HG02981 (cell line): ENCODE data around the gene ZNF362.

Experiments used
- ATAC-seq: cut with Tn5 transposase; IDR thresholded peaks from one replicate; pipeline ENCODE4 v1.9.1; 2021; ENCODE audit warnings: mild to moderate bottlenecking, moderate library complexity; ENCODE audit not compliant: unreplicated experiment

Gene ZNF362

DNA sequence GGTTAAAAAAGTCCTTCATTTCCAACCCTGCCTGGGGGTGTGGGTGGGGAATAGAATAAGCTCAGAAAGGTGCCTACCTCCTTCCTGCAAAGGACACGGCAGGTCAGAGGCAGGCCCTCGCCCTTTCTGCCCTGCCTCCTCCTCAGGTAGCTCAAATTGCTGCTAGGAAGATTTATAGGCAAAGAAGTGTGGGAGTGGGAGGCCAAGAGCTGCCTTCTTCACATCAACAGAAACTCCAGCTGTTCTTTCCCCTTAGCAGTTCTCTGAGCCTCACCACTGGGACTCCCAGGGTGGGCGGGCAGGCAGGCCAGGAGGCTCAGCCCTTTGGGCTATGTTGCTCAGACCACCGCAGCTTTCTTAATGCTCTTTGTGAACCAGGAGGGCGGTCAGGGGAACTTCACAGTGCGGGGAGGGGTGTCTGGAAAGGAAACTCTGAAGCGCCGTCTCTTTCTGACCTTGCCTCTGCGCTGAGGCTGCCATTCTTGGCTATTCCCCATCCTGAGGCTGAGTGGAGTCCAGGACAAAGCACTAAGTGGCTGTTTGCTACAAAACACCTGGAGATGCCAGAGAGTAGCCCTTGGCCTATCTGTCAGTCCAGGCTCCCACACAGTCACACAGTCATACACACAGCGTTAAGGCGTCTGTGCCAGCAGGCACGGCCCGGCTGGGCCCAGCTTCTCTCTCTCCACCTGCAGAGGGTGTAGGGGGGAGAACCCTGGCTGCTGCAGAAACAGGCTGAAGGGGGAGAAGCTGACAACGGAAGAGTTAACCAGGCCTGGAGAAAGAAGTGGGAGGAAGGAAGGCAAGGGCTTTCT is 67.6 kb downstream of the ZNF362 start:
- no peak for ATAC-seq

DNA sequence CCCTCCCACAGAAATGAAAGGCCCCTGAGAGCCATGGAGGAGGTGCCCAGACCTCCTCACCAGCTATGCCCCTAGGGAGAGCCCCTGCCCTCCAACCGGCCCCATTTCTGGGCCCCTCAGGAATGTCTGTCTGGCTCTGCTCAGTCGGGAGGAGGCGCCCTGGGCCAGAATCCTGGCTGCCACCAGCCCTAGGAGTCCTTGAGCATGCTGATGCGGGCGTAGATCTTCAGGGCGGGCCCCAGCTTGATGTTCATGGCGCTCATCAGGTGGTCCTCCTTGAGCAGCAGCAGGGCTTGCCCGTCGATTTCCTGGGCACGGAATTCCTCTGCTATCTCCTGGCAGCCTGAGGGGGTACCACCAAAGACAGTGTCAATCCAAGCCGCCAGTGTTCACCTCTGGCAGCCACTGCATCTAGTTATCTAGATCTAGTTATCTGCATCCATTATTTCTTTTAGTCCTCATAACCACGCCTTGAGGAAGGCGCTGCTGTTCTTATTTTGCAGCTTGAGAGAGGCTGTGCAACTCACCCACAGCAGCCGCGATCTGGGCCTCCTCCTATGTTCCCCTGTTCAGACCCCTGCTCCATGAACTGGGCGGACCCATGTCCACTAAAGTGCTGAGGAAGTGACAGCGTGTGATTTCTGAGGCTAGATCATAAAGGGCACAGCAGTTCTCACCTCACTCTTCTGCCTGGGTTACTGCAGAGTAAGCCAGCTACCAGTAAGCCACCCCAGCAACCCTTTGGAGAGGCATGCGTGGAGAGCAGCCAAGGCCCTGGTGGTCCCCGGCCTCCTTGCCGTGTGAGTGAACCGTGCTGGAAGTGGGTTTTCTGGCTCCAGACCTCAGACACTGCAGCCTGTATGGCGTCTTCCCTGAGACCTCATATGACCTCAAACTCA is 68.6 kb downstream of the ZNF362 start:
- ATAC-seq: no peak

DNA sequence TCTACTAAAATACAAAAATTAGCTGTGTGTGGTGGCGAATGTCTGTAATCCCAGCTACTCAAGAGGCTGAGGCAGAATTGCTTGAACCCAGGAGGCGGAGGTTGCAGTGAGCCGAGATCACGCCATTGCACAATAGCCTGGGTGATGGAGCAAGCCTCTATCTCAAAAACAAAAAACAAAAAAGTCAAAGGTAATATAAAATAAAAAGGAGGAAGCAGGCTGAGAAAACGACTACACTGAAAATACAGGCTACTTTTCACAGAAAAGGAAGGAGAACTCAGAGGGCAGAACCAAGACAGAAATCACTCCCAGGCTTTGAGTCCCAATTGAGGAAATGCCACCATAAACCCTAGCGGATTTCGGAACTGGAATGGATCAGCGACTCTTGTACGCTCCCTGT is 70.5 kb downstream of the ZNF362 start:
- no peak for ATAC-seq

DNA sequence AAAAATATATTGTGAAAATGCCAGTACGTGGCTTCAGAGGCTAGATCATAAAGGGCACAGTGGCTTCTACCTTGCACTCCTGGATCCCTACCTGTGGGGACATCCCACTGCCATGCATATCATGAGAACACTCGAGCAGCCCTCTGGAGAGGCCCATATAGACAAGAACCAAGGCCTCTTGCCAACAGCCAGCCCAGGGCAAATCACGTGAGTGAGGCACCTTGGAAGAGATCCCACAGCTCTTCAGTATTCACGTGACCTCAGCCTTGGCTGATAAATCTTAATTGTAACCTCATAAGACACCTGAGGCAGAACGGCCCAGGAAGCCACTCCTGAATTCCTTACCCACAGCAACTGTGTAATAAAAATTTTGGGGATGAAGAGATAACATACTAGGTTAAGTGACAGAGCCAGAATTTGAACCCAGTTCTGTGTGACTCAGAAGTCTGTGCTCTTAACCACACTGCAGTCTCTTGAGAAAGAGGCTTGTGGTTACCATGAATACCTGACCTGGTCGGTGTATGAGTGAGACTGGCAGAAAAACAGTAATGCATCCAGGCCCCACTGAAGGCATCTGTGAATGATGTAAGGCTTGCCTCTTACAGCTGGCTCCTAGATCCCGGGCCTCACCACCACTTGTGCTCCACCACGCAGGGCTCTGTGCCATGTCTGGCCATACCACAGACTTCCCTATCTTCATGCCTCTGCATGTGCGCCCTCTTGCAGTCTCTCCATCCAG is 71.5 kb downstream of the ZNF362 start:
- ATAC-seq: no peak

DNA sequence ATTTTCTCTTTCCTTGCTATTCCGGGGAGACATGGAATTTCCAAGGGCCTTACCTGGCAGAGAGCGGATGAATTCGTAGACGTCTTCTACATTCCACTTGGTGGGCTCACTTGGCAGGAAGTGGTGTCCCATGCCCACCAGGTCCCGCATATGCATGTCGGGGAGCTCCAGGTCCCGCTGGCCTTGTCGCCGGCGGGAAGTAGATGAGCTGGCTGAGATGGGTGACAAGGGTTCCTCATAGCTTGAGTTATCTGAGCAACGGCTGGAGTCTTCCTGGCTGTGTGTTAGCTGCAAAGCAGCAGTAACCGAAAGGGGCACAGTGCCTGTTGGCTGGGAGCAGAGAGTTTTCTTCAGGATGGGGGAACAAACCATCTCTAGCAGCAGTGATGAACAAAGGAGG is 72.5 kb downstream of the ZNF362 start:
- ATAC-seq: no peak

DNA sequence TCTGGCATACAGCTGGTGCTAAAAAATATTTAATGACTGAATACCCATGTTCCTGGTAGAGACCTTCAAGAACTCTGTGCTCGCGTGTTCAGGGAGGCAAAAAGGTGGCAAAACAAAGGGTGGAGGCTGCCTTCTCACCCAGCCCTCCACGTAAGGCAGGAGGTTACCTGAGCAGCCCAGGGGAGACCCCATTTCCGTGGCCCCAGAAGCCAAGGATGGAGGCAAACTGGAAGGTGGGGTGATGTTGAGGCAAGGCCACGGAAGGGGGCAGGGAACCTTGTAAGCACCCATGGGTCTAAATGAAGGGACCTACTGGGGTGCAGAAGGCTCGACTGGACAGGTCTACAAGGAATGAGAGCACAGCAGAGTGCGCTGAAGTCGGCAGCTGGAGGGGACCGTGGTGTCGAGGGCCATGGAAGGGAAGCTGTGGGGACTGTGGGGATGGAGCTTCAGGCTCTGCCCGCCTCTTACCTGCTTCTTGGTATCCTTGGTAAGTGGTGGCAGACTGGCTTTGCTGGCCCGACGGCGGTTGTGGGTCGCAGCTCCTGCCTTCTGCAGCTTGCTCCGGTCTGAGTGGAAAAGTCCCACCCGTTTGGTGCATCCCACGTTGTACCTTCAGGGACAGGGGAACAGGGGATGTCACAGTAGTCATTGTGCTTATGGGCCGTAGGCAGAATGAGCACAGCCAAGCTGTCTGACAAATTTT is 73.5 kb downstream of the ZNF362 start:
- ATAC-seq: no peak

DNA sequence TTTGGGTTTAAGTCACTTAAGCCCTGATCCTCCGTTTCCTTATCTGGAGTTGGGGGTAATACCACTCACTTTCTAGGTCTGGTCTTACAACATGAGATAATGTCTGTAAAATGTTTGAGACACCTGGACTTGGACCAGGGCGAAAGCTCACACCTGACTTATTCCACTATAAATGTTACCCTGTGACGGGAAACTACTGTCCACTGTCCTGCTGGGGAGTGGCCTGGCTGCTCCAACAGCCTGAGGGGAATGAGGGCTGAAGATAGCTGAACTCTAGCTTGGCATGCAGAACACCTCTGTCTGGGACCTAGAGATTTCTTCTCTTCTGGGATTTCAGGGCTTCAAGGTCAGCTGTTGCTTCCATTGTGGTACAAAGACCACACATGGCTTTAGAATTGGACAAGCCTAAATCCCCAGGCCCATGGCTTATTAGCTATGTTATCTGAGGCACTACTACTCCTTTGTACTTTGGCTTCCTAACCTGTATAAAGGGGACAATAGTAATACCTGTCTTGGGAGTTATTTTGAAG is 74.1 kb downstream of the ZNF362 start:
- no peak for ATAC-seq

DNA sequence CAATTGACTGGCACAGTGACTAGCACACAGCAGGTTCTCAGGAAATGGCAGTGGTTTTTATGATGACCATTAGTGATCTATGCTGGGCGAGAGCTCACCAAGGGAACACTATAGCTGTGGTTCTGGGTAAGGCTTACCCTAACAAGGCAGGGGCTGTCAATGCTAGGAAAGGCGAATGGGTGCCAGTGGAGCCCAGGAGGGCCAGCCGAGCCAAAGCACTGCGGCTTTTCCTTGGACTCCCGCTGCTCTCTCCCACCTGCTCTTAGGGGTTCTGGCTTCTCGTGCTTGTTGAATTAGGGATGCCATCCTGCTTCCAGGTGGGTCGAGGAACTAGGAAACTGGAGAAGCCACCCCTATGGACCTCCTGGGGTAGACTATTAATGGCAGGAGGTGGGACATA is 74.6 kb downstream of the ZNF362 start:
- ATAC-seq: no peak

DNA sequence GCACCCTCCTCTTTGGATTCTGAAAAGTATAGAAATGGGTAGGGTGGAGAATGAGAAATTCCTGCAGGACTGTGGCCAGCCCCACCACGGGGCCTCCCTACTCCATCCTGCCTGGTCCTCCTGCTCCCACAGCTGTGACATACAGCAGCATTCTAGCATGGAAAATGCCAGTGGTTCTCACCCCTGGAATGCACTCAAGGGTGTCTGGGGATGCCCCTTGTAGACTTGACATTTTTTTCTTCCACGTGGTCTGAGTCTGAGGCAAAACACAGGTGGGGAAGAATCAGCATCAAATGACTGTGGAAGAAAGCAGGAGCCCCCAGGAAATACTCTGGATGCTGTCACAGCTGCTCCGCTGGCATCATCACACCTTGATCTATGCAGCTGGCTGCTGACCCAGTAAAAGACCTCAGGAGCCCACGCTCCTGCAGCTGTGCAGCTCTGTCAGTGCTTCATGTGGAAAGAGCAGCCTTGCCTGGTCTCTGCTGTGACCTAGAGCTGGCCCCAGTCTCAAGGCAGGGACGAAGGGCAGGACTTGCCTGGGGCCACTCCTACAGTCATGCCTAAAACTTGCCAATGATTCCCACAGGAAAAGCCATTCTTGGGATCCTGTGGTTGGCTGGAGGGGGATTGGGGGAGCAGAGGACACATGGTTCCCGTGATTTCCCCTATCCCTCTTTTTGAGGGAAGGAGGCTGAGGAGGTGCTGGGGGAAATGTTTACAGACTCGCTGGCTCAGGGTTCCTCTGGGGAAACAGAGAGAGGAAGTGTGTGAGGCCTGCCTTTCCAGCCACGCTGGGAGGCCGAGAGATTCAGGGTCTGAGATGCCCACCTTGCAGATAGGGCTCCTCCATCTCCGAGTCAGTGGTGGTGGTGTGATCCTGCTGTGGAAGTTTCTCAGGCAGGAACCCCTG is 75.4 kb downstream of the ZNF362 start:
- ATAC-seq: no peak

DNA sequence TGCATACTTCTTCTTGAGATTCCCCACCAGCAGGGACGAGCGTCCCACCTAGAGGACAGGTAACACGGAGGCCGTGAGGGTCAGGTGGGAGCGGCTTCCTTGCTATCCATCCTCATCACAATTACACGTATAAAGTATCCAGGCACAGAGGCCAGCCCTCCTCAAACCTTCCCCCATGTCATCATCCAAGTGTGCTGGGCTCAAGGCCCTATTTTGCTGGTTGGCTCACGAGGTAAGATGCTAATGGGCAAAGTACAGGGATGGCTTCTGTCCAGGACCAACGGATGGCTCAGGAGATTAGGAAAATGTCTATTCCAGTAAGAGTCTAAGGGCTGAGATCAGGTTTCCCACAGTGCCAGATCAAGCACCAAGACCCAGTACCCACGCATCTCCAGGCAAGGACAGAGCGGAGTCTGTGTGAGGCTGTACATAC is 76.1 kb downstream of the ZNF362 start:
- ATAC-seq: no peak

DNA sequence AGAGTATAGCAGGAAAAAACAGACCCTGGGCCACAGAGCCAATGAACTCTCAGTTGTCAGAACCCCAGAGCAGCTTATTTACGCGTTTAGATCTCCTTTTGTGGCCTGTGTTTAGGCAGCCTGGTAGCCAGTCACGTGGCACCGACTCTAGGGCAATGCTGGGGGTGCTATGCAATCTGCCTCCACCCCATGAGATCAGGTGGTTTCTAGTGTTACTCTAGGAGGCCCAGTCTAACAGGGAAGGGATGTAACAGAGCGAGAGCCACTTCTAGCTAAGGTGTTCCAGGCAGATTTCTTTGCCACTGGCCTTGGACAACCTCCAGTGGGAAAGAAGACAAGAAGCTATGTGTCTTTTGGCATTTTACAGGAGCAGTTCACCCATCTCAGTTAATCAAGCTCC is 76.6 kb downstream of the ZNF362 start:
- no peak for ATAC-seq

DNA sequence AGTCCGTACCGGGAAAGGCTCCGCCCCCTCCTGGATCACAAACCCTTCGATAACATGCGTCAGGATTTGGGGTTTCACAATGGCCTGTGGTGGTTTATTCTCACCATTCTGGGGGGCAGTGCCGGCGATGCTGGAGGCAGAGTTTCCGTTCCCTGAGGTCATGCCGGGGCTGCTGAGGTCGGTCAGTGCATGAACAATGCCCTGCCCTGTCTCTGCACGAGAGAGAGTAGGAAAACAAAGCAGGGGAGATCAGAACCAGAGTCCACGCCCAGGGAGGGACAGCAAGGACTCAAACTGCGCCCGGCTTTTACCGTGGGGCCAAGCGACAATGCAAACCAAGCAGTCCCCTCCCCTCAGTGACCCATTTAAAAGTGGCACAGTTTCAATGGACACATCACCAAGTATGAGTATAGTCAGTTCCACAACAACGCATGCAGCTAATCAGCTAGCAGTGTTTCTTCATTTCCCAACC is 77.8 kb downstream of the ZNF362 start:
- no peak for ATAC-seq

DNA sequence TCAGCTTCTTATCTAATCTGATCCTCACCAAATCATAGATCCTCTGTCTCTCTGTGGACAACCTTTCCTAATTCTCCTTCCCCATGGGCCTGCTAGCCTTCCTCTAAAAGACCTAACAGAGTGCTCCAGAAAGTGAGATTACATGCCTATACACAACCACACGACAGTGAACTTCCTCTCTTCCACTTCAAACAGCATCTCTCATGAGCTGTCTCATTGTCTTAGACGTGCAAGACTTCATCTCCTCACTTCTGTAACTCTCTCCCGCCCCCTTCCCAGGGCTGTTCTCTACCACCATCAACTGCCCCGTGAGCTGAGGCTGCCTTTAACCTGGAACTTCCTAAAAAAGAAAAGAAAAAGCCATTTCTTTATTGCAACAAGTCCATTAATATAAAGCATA is 78.7 kb downstream of the ZNF362 start:
- no peak for ATAC-seq

DNA sequence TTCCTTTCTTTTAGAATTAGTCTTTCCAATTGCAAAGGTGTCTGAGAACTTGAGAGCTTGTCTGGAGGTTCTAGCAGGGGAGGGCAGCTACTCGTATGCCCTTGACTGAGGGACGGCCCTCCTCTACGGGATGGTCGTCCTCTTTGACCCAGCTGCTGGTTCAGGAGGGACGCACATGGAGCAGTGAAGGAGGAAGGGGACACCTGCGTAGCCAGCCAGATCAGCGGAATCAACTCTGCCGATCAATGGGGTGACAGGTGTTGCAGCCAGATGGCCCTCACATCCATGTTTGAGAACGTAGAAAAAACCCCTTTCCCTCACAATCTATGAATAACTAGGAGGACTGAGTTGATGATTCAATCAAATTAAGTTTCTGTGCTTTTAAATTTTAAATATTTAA is 80.3 kb downstream of the ZNF362 start:
- no peak for ATAC-seq

DNA sequence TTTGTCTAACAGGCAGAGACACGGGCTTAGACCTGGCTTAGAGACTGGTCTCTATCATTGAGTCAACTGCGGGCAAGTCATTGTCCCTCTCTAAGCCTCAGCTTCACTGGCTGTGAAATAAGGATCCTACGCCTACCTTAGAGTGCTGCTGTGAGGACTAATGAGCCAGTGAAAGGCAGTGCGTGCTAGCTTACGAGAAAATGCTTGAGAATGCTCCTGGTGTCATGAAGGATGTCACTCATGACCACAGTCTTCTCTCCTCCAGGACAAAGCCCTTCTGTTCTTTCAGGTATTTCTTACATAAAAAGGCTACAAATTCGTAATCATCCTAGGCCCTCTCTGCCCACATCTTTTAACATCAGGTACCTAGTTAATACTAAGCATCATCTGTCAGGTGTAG is 81.1 kb downstream of the ZNF362 start:
- no peak for ATAC-seq

DNA sequence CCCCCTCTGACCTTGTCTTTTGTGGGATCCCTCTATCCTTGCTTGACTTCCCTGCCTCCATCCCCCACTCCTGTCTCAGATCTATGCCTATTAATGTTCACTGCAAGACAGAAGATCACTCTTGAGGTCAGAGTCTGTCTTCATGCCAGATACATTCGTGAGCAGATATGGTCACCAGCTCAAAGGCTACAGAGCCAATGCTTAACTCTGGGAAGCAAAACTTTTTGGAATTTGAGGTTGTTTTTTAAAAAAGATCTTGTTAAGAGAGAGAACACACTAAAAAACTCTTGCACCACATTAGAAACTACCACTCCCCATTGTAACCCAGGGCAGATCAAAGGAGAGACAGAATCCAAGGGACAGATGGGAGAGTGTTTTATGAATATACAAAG is 81.8 kb downstream of the ZNF362 start:
- ATAC-seq: no peak

DNA sequence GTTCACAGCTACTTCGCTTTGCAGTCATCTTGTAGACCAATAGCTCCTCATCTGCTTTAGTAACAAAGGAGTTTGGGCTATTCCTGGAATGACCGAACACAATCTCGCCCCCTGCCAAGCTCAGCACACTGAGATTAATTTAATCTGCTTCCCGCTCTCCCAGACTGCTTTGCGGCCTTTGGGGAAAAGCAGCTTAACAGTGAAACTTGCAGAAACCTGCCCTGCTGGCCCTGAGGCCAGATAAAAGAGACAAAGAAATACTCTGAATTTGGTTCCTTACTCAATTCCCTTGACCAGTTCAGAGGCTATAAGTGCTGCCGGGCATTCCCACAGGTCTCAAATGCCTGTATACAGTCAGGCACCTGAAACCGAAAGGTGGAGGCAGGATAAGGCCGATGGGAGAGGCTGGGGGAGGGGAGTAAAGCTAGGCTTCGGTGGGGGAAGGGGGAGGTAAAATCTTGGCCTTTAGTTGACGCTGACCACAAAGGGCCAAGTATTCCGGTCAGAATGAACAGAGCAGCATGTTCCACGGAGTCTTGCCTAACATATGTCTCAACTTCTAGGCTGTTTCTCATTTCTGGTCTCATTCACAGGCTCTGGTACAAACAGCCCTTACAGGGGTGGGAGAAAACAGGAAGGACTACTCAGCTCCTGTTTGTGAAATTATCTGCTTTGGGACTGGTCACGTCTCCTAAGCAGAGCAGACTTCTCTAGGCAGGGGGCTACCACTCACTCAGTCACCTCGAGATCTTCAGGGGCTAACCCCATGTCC is 82.3 kb downstream of the ZNF362 start:
- ATAC-seq: no peak

DNA sequence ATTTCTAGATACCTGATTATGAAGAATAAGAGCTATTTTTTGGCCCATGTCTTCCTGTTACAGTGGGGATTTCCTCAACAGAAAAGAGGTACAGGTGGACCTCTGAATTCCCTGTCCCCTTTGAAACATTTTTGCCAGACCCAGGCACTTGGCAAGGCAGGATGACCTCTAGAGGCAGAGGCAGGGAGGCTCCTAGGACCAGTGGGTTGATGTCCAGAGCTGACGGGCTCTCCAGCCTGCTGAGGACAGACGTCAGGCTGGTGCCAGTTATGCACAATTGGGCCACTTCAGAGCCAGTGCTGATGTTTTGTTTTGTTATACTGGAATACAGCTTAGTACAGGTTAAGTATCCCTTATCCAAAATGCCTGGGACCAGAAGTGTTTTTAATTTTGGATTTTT is 83.1 kb downstream of the ZNF362 start:
- ATAC-seq: no peak

DNA sequence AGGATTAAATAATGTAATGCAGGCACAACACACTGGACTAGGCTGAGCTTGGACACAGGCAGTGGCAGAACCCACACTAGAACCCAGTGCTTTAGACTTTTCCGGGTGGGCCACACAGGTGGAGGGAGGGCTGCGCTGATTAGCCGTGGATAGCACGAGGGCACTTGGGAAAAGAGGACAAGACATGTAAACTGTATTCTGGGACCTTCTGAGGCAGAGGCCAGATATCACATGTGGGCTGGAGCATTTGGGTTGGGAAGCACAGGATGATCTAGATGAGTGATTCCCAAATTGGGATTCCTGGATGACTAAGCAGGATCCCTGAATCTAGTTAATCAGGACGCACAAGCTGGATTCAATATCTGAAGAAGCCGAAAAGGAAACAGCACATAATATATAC is 84.9 kb downstream of the ZNF362 start:
- no peak for ATAC-seq
